SU-DHL-6 (cell line): ENCODE results near the gene VAT1L.

ENCODE experiments used
- H2AFZ ChIP-seq: fragments of 200-600 bp; sonication (generic); 2 replicates; pipeline ENCODE4 v1.6.1; 2014; ENCODE audit warnings: low read depth, mild to moderate bottlenecking, moderate library complexity, mixed read lengths, antibody characterized with exemption, low read length; ENCODE audit not compliant: severe bottlenecking
- H3F3A ChIP-seq: fragments of 200-600 bp; shearing (Covaris generic); 2 replicates; pipeline ENCODE4 v1.6.0; 2016; ENCODE audit warnings: antibody characterized with exemption, mild to moderate bottlenecking; ENCODE audit not compliant: insufficient read depth
- H3K27ac ChIP-seq: fragments of 200-600 bp; sonication (generic); 2 replicates; pipeline ENCODE4 v1.5.1; 2016; ENCODE audit warnings: low read depth, mild to moderate bottlenecking, low read length, moderate library complexity, mixed read lengths
- H3K27me3 ChIP-seq: fragments of 200-600 bp; sonication (generic), shearing (Covaris generic); 2 replicates; pipeline ENCODE4 v1.6.0; 2014; ENCODE audit warnings: mild to moderate bottlenecking, low read length
- H3K36me3 ChIP-seq: fragments of 200-600 bp; sonication (generic); 2 replicates; pipeline ENCODE4 v1.6.1; 2014; ENCODE audit warnings: mild to moderate bottlenecking, low read length, mixed read lengths
- H3K4me2 ChIP-seq: fragments of 300-600, 200-600 bp; shearing (Covaris generic), sonication (generic); 2 replicates; pipeline ENCODE4 v1.6.0; 2014; ENCODE audit warnings: low read length, low read depth, mild to moderate bottlenecking; ENCODE audit not compliant: poor library complexity, severe bottlenecking
- H3K4me3 ChIP-seq: fragments of 200-600 bp; sonication (generic); 2 replicates; pipeline ENCODE4 v1.5.1; 2014; ENCODE audit warnings: antibody characterized with exemption, low read length, mild to moderate bottlenecking, mixed read lengths; ENCODE audit not compliant: insufficient read depth, poor library complexity, severe bottlenecking
- H3K79me2 ChIP-seq: fragments of 200-600 bp; sonication (generic); 2 replicates; pipeline ENCODE4 v1.6.1; 2014; ENCODE audit warnings: mild to moderate bottlenecking, low read length, moderate library complexity; ENCODE audit not compliant: insufficient read depth
- H3K9ac ChIP-seq: fragments of 200-600 bp; sonication (generic); 2 replicates; pipeline ENCODE4 v1.7.0; 2014; ENCODE audit warnings: mild to moderate bottlenecking, low read length
- H3K9me2 ChIP-seq: fragments of 200-600 bp; sonication (generic); replicated peaks from 2 replicates; pipeline ENCODE4 v1.6.1; 2014; ENCODE audit warnings: low read length; ENCODE audit not compliant: insufficient read depth
- H3K9me3 ChIP-seq: fragments of 200-600 bp; sonication (generic); 2 replicates; pipeline ENCODE4 v1.6.1; 2014; ENCODE audit warnings: low read length, mixed read lengths; ENCODE audit not compliant: insufficient read depth
- H4K20me1 ChIP-seq: fragments of 200-600 bp; sonication (generic); 2 replicates; pipeline ENCODE4 v1.6.1; 2014; ENCODE audit warnings: low read depth, mild to moderate bottlenecking, antibody characterized with exemption, low read length, moderate library complexity, mixed read lengths
- EZH2phosphoT487 ChIP-seq: fragments of 200-600 bp; sonication (generic), shearing (Covaris generic); conservative IDR thresholded peaks from 2 replicates; pipeline ENCODE4 v1.6.1; 2018; ENCODE audit warnings: mild to moderate bottlenecking, antibody characterized with exemption, low read length, moderate library complexity, mixed read lengths
- TF ChIP-seq, protein P1 (sequence below): fragments of 200-600 bp; sonication (generic); IDR thresholded peaks from one replicate; pipeline ENCODE4 v1.5.1; 2017; ENCODE audit warnings: antibody characterized with exemption, mild to moderate bottlenecking, low read length, moderate library complexity; ENCODE audit not compliant: insufficient read depth, poor library complexity, severe bottlenecking

VAT1L gene

DNA sequence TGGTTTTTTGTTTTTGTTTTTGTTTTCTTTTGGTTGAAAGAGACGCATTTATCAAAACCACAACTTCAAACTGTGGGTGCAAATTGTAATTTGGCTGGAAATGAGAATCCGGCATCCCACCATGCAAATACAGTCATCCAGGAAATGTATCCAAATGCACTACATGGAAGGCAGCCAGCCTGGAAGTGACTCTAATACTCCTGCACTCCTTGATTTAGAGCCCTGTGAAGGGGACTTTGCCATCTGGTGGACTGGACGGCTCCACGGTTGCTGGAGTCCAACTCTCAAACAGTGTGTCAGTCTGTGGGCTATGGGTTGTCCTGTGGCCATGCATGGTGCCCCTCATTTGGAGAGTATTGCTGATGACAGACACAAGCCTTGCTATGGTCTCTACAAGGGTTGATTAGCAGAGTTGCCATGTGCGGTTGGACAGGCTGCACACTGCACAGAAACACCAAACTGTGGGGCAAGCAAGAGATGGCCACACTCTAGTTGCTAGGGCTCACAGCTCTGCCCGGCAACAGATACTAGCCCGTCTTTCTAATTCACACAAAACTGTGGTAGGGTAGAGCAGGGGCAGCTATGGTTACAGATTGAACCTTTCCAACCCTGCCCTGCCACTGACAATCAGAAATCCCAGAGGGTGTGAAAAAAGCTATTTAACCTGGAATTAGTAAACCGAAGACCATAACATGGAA is 62.4 kb downstream of the VAT1L start:
- Histone ChIP-seq H2AFZ (no peak overlapping the region), H3K4me2 (no peak overlapping the region), H3K9ac (no peak overlapping the region), H3K27me3 (no peaks in the 10 kb centered on the region), H3K79me2 (no peaks in the 10 kb centered on the region), H3F3A (no peaks in the 10 kb centered on the region), H3K36me3 (no peaks in the 10 kb centered on the region), H3K4me3 (no peak overlapping the region), H3K27ac (no peak overlapping the region), H3K9me2 (no peaks in the 10 kb centered on the region), H4K20me1 (no peaks in the 10 kb centered on the region), H3K9me3 (no peaks in the 10 kb centered on the region)
- TF ChIP-seq, protein P1, sequence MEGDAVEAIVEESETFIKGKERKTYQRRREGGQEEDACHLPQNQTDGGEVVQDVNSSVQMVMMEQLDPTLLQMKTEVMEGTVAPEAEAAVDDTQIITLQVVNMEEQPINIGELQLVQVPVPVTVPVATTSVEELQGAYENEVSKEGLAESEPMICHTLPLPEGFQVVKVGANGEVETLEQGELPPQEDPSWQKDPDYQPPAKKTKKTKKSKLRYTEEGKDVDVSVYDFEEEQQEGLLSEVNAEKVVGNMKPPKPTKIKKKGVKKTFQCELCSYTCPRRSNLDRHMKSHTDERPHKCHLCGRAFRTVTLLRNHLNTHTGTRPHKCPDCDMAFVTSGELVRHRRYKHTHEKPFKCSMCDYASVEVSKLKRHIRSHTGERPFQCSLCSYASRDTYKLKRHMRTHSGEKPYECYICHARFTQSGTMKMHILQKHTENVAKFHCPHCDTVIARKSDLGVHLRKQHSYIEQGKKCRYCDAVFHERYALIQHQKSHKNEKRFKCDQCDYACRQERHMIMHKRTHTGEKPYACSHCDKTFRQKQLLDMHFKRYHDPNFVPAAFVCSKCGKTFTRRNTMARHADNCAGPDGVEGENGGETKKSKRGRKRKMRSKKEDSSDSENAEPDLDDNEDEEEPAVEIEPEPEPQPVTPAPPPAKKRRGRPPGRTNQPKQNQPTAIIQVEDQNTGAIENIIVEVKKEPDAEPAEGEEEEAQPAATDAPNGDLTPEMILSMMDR = no peak
- TF ChIP-seq EZH2phosphoT487 = no peak

DNA sequence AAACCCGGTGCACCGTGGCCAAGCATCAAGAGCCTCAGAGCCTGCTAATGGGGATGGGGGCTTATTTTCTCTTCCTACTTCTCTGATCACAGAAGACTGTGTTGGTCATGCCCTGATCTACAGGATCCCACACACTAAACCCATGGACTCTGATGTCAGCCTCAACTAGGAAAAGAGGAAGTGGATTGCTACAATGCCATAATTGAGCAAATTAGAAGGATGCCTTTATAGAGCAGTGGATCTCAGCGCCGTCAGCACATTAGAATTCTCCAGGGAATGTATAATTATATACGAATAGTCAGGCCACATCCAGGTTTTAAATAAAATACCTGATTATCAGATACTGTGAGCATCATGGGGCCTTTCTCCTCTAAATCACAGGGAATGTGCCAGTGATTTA is 64.8 kb downstream of the VAT1L start:
- Histone ChIP-seq H3K9ac (no peak overlapping the region), H2AFZ (no peak overlapping the region), H3F3A (no peaks in the 10 kb centered on the region), H3K36me3 (no peaks in the 10 kb centered on the region), H3K4me3 (no peak overlapping the region), H3K79me2 (no peaks in the 10 kb centered on the region), H3K27ac (no peak overlapping the region), H3K27me3 (no peaks in the 10 kb centered on the region), H3K4me2 (no peak overlapping the region), H4K20me1 (no peaks in the 10 kb centered on the region), H3K9me2 (no peaks in the 10 kb centered on the region), H3K9me3 (no peaks in the 10 kb centered on the region)
- no peak for TF ChIP-seq EZH2phosphoT487
- TF ChIP-seq, protein P1 = no peak

DNA sequence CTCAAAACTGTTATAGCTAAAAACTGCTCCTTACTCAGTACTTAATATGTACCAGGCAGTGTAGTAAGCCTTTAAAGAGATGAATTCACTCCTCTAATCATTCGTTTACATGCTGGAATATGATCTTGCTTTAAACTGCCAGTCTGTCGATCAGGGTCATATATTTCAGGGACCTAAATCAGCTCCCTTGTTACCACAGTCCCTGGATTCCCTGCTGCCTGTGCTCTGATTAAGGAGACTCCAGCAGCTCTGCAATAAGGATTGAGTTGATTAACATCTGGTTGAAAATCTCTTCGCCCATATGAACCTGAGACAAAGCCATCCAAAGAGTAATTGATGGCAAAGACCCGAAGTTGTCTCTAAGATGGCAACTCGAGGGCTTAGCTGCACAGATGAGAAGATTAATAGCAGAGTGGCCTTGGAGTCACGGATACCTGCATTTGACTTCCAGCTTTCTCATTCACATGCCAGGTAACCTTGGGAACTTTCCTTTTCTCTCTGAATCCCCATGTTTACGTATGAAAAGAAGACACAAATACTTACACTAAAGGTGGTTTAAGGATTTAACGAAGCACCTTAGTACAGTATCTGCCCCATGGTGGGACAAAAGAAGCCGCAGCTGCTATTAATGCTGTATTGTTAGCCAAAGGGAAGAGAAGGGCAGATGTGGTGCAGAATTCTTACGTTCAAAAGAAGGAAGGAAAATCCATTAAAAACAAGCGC is 68.2 kb downstream of the VAT1L start:
- Histone ChIP-seq H3K79me2 (no peaks in the 10 kb centered on the region), H3F3A (no peaks in the 10 kb centered on the region), H3K27me3 (no peaks in the 10 kb centered on the region), H3K9me2 (no peaks in the 10 kb centered on the region), H3K4me3 (no peak overlapping the region), H3K9ac (no peak overlapping the region), H3K4me2 (no peak overlapping the region), H3K9me3 (no peaks in the 10 kb centered on the region), H4K20me1 (no peaks in the 10 kb centered on the region), H2AFZ (no peak overlapping the region), H3K36me3 (no peaks in the 10 kb centered on the region), H3K27ac (no peak overlapping the region)
- TF ChIP-seq EZH2phosphoT487 = no peak
- TF ChIP-seq, protein P1 = no peak
